GM12891 (cell line): ENCODE data around the gene KIF5C.

Experiments
- POLR2A ChIP-seq: IDR thresholded peaks from 2 replicates; pipeline ENCODE4 v1.6.1; 2011; ENCODE audit warnings: low read depth, low read length, control low read depth
- POLR2AphosphoS5 ChIP-seq: IDR thresholded peaks from 2 replicates; pipeline ENCODE4 v1.6.1; 2011; ENCODE audit warnings: low read depth, low read length, control low read depth
- POU2F2 ChIP-seq: IDR thresholded peaks from 2 replicates; pipeline ENCODE4 v1.6.1; 2011; ENCODE audit warnings: low read depth, mild to moderate bottlenecking, control low read depth, low read length, moderate library complexity

GRCh38 chr2:148829618-148830017 lies 45.4 kb upstream of the KIF5C start:
- TF ChIP-seq POLR2A: no peak
- TF ChIP-seq POU2F2: no peak
- TF ChIP-seq POLR2AphosphoS5: no peak
